OCI-LY3 (cell line): Measurements from ENCODE around the gene ZNF689.

ENCODE experiments used
- CTCF ChIP-seq: fragments of 200-600, 300-600 bp; sonication (generic); IDR thresholded peaks from 2 replicates; pipeline ENCODE4 v1.5.1; 2014; ENCODE audit warnings: antibody characterized with exemption, low read length, low read depth
- EZH2phosphoT487 ChIP-seq: fragments of 200-600 bp; shearing (Covaris generic); IDR thresholded peaks from 2 replicates; pipeline ENCODE4 v1.6.1; 2018; ENCODE audit warnings: antibody characterized with exemption, mixed run types, low read depth

- TF ChIP-seq CTCF (no peak), EZH2phosphoT487 (no peak)
Observed at GRCh38 chr16:30552956-30553355, 57.2 kb downstream of the ZNF689 start.
